Spinal cord (tissue), 10 donors: ENCODE measurements around the gene MYOF. TPM values are rescaled to one million over a fixed set of nuclear protein-coding genes. Genes with fewer than 3 reads are reported as not detected.
A peak's percentile ranks its signal among the peaks of the same experiment; 100 is the strongest.

Experiments
- DNase-seq, 6 donors: peaks; one replicate each; pipeline versions ENCODE4 v3.0.0 to v3.0.0-alpha.2; 2013 to 2015; ENCODE audit warnings: low spot score in 6 of 6, low read depth in 4 of 6
- H3K27ac ChIP-seq: one replicate; pipeline ENCODE4 v1.5.1; 2013; ENCODE audit warnings: low read depth, low read length, control low read depth
- H3K27me3 ChIP-seq: one replicate; pipeline ENCODE4 v1.6.1; 2013; ENCODE audit warnings: low read length; ENCODE audit not compliant: control insufficient read depth, insufficient read depth
- H3K36me3 ChIP-seq: one replicate; pipeline ENCODE4 v1.6.1; 2013; ENCODE audit warnings: low read length; ENCODE audit not compliant: control insufficient read depth, insufficient read depth
- H3K4me1 ChIP-seq: one replicate; pipeline ENCODE4 v1.6.1; 2013; ENCODE audit warnings: low read length; ENCODE audit not compliant: control insufficient read depth, insufficient read depth
- H3K4me3 ChIP-seq: one replicate; pipeline ENCODE4 v1.5.1; 2013; ENCODE audit warnings: low read depth, low read length, control low read depth
- H3K9me3 ChIP-seq: one replicate; pipeline ENCODE4 v1.6.1; 2013; ENCODE audit warnings: low read length; ENCODE audit not compliant: control insufficient read depth, insufficient read depth
- WGBS: methylation state at CpG from one replicate; pipeline ENCODE4 v1.1.5; 2013; ENCODE audit warnings: missing lambda C conversion rate; ENCODE audit not compliant: insufficient coverage; 5-methylcytosine and 5-hydroxymethylcytosine counted together
- polyA plus RNA-seq, 2 donors: library from polyadenylated mRNA; unstranded; fragments of 120-200 nt; gene quantifications; one replicate each; pipeline ENCODE4 v1.2.1, GENCODE V29; 2013; ENCODE audit not compliant: insufficient read length in 2 of 2
- total RNA-seq, 2 donors: library from RNA; depleted of rRNA in 1 of 2; stranded (reverse); fragments of 120-200 nt in 1 of 2; fragments of >200 nt in 1 of 2; gene quantifications; one replicate each; pipeline versions ENCODE4 v1.2.3 to v1.2.4, GENCODE V29; 2013 to 2014
- donor health status: healthy.

The MYOF gene
- total and polyA plus RNA-seq, 4 donors, result 10.7 to 45.8 (median 18.6) TPM

GRCh38 chr10:93280699-93281366 lies 201.3 kb downstream of the MYOF start:
- Histone ChIP-seq H3K4me3 (no peak overlapping the region), H3K4me1 (peaks cover 9% of the 10 kb centered on the region), H3K27me3 (no peaks in the 10 kb centered on the region), H3K36me3 (no peaks in the 10 kb centered on the region), H3K9me3 (no peaks in the 10 kb centered on the region), H3K27ac (no peak overlapping the region)
- WGBS, result 46% methylated on average over 4 of the region's 8 CpGs
- DNase-seq, result peak in 1 of 6 donors; percentile 76

- 89% methylated on average over 3 of the region's 6 CpGs for WGBS
- H3K27me3 ChIP-seq, result no peaks in the 10 kb centered on the region
- H3K4me3 ChIP-seq, result no peak overlapping the region
- no peak overlapping the region for H3K27ac ChIP-seq
- H3K36me3 ChIP-seq, result no peaks in the 10 kb centered on the region
- DNase-seq, result no peak
- H3K9me3 ChIP-seq, result no peaks in the 10 kb centered on the region
- peaks cover 9% of the 10 kb centered on the region for H3K4me1 ChIP-seq
These were observed 201.9 kb downstream of the MYOF start for GRCh38 chr10:93280121-93280698.

GRCh38 chr10:93277360-93277759 lies 204.8 kb downstream of the MYOF start:
- Histone ChIP-seq H3K27ac (no peak overlapping the region), H3K27me3 (no peaks in the 10 kb centered on the region), H3K36me3 (no peaks in the 10 kb centered on the region), H3K9me3 (no peaks in the 10 kb centered on the region), H3K4me1 (peaks cover 9% of the 10 kb centered on the region), H3K4me3 (no peak overlapping the region)
- DNase-seq, result no peak
- 82% methylated on average over 3 of the region's 4 CpGs for WGBS

GRCh38 chr10:93274419-93274818 lies 207.7 kb downstream of the MYOF start:
- no peak overlapping the region for H3K4me3 ChIP-seq
- WGBS, result 20% methylated on average over 3 of the region's 4 CpGs
- no peaks in the 10 kb centered on the region for H3K36me3 ChIP-seq
- H3K27ac ChIP-seq, result no peak overlapping the region
- no peaks in the 10 kb centered on the region for H3K4me1 ChIP-seq
- H3K9me3 ChIP-seq, result no peaks in the 10 kb centered on the region
- no peak for DNase-seq
- H3K27me3 ChIP-seq, result no peaks in the 10 kb centered on the region

- Histone ChIP-seq H3K4me3 (no peak overlapping the region), H3K4me1 (no peaks in the 10 kb centered on the region), H3K36me3 (no peaks in the 10 kb centered on the region), H3K27ac (no peak overlapping the region), H3K9me3 (peaks cover 1% of the 10 kb centered on the region), H3K27me3 (no peaks in the 10 kb centered on the region)
- WGBS, result 46% methylated on average over 5 of the region's 8 CpGs
- DNase-seq, result no peak
These were observed 209.1 kb downstream of the MYOF start for GRCh38 chr10:93272884-93273675.

- no peaks in the 10 kb centered on the region for H3K4me1 ChIP-seq
- H3K27me3 ChIP-seq, result no peaks in the 10 kb centered on the region
- no peak overlapping the region for H3K27ac ChIP-seq
- H3K36me3 ChIP-seq, result no peaks in the 10 kb centered on the region
- no peak for DNase-seq
- no peak overlapping the region for H3K4me3 ChIP-seq
- peaks cover 1% of the 10 kb centered on the region for H3K9me3 ChIP-seq
These were observed 210.8 kb downstream of the MYOF start for GRCh38 chr10:93271347-93271746.

- Histone ChIP-seq H3K27ac (no peak overlapping the region), H3K4me1 (no peaks in the 10 kb centered on the region), H3K36me3 (no peaks in the 10 kb centered on the region), H3K4me3 (no peak overlapping the region), H3K27me3 (no peaks in the 10 kb centered on the region), H3K9me3 (peaks cover 1% of the 10 kb centered on the region)
- DNase-seq, result no peak
- no CpG with 5 or more reads among the region's 3 CpGs for WGBS
These were observed 212.9 kb downstream of the MYOF start for GRCh38 chr10:93269281-93269680.

GRCh38 chr10:93268021-93268420 lies 214.1 kb downstream of the MYOF start:
- Histone ChIP-seq H3K4me3 (no peak overlapping the region), H3K4me1 (no peaks in the 10 kb centered on the region), H3K27me3 (no peaks in the 10 kb centered on the region), H3K36me3 (no peaks in the 10 kb centered on the region), H3K9me3 (peaks cover 1% of the 10 kb centered on the region), H3K27ac (no peak overlapping the region)
- no peak for DNase-seq
- WGBS, result 41% methylated on average over 2 of the region's 3 CpGs

GRCh38 chr10:93267521-93267920 lies 214.6 kb downstream of the MYOF start:
- H3K9me3 ChIP-seq, result peaks cover 1% of the 10 kb centered on the region
- no peaks in the 10 kb centered on the region for H3K4me1 ChIP-seq
- H3K4me3 ChIP-seq, result no peak overlapping the region
- WGBS, result 50% methylated on average over 1 of the region's 3 CpGs
- H3K27ac ChIP-seq, result no peak overlapping the region
- H3K27me3 ChIP-seq, result no peaks in the 10 kb centered on the region
- no peaks in the 10 kb centered on the region for H3K36me3 ChIP-seq
- no peak for DNase-seq
